ACHN (cell line): ENCODE results near the gene CPNE7.

ENCODE experiments used
- DNase-seq: peaks from one replicate; pipeline ENCODE4 v3.0.0-alpha.2; 2015
- in situ Hi-C: cut with HindIII; loops from 2 replicates; pipeline ENCODE4 v1.10.0; 2017; ENCODE audit warnings: low sequenced_read_pairs, low pct_ligation_motif_present, low pct_unique_long_range_greater_than_20kb

Gene CPNE7

GRCh38 chr16:89547860-89548259, 27.7 kb upstream of the CPNE7 start:
- DNase-seq: no peak
- in situ Hi-C loops: no loop called here

- in situ Hi-C loops: no loop called here
- DNase-seq: no peak
Measured at GRCh38 chr16:89548344-89549006, 27.1 kb upstream of the CPNE7 start.

DNA sequence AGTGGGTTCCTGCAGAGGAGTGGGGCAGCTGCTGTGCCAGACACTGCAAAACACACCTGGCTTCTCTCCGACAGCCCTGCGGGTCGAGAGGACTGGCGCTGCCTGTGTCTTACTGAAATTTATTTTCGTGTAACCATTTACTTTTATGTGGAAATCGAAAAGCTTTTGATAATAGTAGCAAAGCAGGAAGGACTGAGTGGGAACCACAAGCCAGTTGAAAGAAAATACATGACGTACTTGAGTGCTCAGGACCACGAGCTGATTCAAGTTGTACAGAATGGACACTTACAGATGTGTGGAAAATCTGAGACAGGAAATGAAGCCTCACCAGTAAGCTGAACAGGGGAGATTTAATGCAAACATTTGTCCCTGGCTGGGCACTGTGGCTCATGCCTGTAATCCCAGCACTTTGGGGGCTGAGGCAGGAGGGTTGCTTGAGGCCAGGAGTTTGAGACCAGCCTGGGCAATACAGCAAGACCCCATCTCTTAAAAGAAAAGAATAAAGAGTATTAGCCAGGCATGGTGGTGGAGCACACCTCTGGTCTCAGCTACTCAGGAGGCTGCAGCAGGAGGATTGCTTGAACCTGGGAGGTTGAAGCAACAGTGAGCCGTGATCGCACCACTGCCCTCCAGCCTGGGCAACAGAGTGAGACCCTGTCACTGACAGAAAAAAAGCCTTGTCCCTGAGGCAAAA, 26.4 kb upstream of the CPNE7 start:
- in situ Hi-C loops: no loop called here
- no peak for DNase-seq

- DNase-seq: no peak
- in situ Hi-C loops: no loop called here
Measured at GRCh38 chr16:89550421-89551007, 25.0 kb upstream of the CPNE7 start.

GRCh38 chr16:89552329-89552728, 23.2 kb upstream of the CPNE7 start:
- DNase-seq: no peak
- in situ Hi-C loops: no loop called here

DNA sequence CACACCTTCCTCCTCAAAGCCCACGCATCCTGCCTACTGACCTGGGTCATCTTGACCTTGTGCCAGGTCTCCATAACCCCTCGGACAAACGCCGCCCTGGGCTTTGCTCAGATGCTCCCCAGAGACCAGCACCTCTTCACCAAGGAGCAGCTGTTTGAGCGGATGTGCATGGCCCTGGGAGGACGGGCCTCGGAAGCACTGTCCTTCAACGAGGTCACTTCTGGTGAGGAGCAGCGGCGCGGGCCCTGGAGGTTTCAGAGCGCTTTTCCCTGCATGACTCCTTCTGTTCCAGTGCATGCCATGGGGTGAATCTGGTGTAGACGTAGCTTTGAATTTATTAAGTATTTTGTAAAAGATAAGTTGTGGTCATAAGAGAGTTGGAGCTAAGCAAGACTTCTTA, 22.6 kb upstream of the CPNE7 start:
- no peak for DNase-seq
- in situ Hi-C loops: no loop called here

GRCh38 chr16:89553733-89554132, 21.8 kb upstream of the CPNE7 start:
- in situ Hi-C loops: no loop called here
- DNase-seq: no peak

DNA sequence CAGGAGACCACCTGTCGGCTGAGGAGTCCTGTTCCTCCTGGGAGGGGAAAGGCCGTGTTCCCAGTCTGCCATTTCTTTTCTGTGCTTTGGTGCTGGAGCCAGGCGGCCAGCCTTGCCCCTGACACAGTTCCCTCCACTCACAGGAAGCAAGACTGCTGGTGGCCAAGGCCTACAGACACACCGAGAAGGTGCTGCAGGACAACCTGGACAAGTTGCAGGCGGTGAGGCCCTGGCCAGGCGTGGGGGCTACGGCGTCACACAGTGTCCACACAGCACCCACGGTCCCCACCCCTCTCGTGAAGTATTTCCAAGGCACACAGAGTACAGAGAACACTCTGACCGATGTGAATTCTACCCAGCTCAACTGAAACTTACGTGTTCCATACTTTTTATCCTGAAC, 21.2 kb upstream of the CPNE7 start:
- in situ Hi-C loops: no loop called here
- no peak for DNase-seq

DNA sequence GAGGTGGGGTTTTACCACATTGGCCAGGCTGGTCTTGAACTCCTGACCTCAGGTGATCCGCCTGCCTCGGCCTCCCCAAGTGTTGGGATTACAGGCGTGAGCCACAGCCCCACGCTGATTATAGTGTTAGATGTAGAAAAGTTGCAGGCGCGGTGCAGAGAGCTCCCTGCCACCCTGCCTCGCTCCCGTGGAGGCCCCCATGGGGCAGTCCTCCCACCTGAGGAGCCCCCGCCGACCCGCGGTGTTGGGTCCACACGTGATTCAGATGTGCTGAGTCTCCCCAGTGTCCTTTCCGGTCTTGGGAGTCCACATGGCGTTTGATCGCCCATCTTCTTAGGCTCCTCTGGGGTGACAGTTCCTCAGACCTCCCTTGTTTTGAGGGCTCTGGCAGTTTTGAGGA, 20.3 kb upstream of the CPNE7 start:
- in situ Hi-C loops: no loop called here
- DNase-seq: no peak

DNA sequence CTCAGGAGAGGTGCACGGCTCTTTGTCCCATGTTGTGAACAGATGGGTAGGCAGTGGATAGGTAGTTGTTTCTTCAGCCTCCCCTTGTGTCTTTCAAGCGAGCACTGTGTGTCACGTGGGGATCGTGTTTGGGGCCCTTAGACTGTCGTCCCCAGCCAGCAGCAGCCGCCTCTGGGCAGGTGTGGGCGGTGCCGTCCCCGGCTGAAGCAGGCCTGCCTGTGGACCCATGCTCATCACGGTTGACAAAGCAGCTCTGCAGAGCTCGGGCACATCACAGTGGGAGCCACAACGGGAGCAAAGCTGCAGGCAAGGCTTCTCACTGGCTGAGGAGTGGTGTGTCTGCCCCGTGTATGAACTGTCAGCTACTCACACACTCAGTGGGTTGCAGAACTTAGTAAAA, 19.8 kb upstream of the CPNE7 start:
- DNase-seq: no peak
- in situ Hi-C loops: no loop called here

GRCh38 chr16:89556750-89557689, 18.5 kb upstream of the CPNE7 start:
- in situ Hi-C loops: no loop called here
- peak; percentile 82 for DNase-seq

DNA sequence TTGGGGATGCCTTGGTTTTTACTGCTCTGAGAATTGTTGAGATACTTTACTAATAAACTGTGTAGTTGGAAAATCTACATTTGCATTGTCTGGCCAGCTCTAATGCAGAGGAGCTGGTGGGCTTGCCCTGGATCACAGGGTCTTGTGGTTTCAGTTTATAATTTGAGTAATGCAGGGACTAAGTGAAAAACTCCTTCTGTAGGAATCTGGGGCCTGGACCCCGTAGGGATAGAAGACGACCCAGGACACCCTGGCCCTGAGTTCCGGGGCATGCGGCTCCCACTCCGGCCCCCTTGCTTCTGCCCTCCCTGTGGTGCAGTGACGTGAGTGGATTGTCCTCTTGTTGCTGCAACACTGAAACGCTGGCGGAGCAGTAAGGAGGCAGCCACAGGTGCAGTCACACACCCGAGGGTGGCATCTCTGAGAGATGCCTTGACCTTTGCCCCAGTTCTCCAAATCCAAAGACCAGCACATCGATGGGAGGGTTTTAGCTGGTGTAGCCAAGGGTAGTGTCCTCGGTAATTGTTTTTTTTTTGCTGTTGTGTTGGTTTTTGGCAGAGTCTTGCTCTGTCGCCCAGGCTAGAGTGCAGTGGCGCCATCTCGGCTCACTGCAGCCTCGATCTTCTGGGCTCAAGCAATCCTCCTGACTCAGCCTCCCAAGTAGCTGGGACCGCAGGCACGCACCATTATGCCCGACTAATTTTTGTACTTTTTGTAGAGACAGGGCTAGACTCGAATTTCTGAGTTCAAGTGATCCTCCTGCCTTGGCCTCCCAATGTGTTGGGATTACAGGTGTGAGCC, 17.7 kb upstream of the CPNE7 start:
- in situ Hi-C loops: no loop called here
- DNase-seq: no peak

DNA sequence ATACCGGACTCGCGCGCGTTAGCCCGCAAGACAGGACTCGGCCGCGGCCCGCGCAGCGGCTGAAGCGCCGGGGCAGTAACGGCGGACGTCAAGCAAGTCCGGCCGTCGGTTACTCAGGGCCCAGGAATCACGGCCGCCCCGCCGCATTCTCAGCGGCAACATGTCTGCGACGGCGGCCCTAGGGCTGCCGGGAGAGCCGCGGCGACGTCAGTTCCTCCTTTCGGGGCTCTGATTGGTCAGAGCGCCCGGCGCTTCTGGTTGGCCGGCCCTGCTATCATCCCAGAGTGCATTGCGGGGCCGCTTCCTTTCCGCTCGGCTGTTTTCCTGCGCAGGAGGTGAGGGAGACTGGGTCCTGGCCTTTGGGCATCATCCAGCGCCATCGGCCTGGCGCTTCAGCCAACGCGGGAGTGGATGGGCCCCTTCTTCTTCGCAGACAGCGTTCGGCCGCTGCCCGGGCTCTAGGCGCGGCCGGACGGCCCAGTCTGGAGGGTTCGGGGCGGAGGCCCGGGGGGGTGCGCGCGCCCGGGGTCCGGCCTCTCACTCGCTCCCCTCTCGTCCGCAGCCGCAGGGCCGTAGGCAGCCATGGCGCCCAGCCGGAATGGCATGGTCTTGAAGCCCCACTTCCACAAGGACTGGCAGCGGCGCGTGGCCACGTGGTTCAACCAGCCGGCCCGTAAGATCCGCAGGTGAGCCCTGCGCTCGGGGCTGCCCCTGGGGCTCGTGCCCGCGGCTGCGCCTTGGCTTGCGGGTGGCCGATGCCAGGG, 15.0 kb upstream of the CPNE7 start, which contains the start of gene RPL13:
Gene RPL13, plus strand, starts transcription at position 305 of the 764 bp plus-strand sequence. Its CDS starts 278 bp downstream, at position 583.
- peak; percentile 98 for DNase-seq
- in situ Hi-C loops: no loop called here

- no peak for DNase-seq
- in situ Hi-C loops: no loop called here
Measured at GRCh38 chr16:89561142-89561883, 14.2 kb upstream of the CPNE7 start.

- no peak for DNase-seq
- in situ Hi-C loops: no loop called here
Measured at GRCh38 chr16:89561884-89562599, 13.5 kb upstream of the CPNE7 start.

GRCh38 chr16:89562939-89563338, 12.6 kb upstream of the CPNE7 start:
- no peak for DNase-seq
- in situ Hi-C loops: no loop called here
